HepG2 (cell line): ENCODE measurements around the gene MAP3K4.

Experiments used
- ARNT ChIP-seq: fragments of 450-650 bp; IDR thresholded peaks from 2 replicates; pipeline ENCODE4 v1.6.1; 2017
- CEBPG ChIP-seq: IDR thresholded peaks from 2 replicates; pipeline ENCODE4 v1.6.1; 2016
- CTCF ChIP-seq: sonication (generic); formaldehyde crosslinking; IDR thresholded peaks from 2 replicates; pipeline ENCODE4 v1.5.0; 2020; ENCODE audit warnings: mild to moderate bottlenecking, missing genetic modification reagents, moderate library complexity
- ETV6 ChIP-seq: sonication (generic); formaldehyde crosslinking; conservative IDR thresholded peaks from 2 replicates; pipeline ENCODE4 v1.4.0; 2020; ENCODE audit warnings: missing genetic modification reagents
- FOSL1 ChIP-seq: sonication (generic); formaldehyde crosslinking; IDR thresholded peaks from 2 replicates; pipeline ENCODE4 v1.9.0; 2021; ENCODE audit warnings: missing genetic modification reagents, borderline replicate concordance
- HOXA7 ChIP-seq: sonication (generic); formaldehyde crosslinking; IDR thresholded peaks from 2 replicates; pipeline ENCODE4 v1.8.1; 2022; ENCODE audit warnings: mild to moderate bottlenecking, missing genetic modification reagents, moderate library complexity
- LCORL ChIP-seq, 2 experiments: fragments of 450-650 bp in 1 of 2; sonication (generic) in 1 of 2; formaldehyde crosslinking in 1 of 2; IDR thresholded peaks; 2 replicates each; pipeline versions ENCODE4 v1.5.0 to v1.6.1; 2017 to 2020; ENCODE audit warnings: antibody characterized with exemption in 1 of 2, missing genetic modification reagents in 1 of 2
- RAD21 ChIP-seq: fragments of 450-650 bp; formaldehyde crosslinking; IDR thresholded peaks from 2 replicates; pipeline ENCODE4 v1.5.0; 2020; ENCODE audit warnings: mild to moderate bottlenecking
- RBAK ChIP-seq: sonication (generic); formaldehyde crosslinking; IDR thresholded peaks from 2 replicates; pipeline ENCODE4 v1.5.1; 2020; ENCODE audit warnings: mild to moderate bottlenecking, missing genetic modification reagents
- SP1 ChIP-seq, 2 experiments: fragments of 450-650 bp in 1 of 2; sonication (generic) in 1 of 2; formaldehyde crosslinking in 1 of 2; IDR thresholded peaks; 2 replicates each; pipeline versions ENCODE4 v1.4.0 to v1.6.1; 2016 to 2020; ENCODE audit warnings: missing genetic modification reagents in 1 of 2
- YY1 ChIP-seq: IDR thresholded peaks from 2 replicates; pipeline ENCODE4 v1.6.1; 2011; ENCODE audit warnings: low read length, low read depth, moderate library complexity, mild to moderate bottlenecking; ENCODE audit not compliant: insufficient read depth, insufficient replicate concordance
- ZBTB10 ChIP-seq: sonication (generic); formaldehyde crosslinking; IDR thresholded peaks from 2 replicates; pipeline ENCODE4 v1.4.0; 2020; ENCODE audit warnings: missing genetic modification reagents, borderline replicate concordance
- ZFX ChIP-seq: sonication (generic); formaldehyde crosslinking; IDR thresholded peaks from 2 replicates; pipeline ENCODE4 v1.4.0; 2020; ENCODE audit warnings: mild to moderate bottlenecking, low read depth, missing genetic modification reagents, moderate library complexity
- TF ChIP-seq, protein P1 (sequence below): sonication (generic); formaldehyde crosslinking; IDR thresholded peaks from 2 replicates; pipeline ENCODE4 v1.4.0; 2020; ENCODE audit warnings: missing genetic modification reagents

DNA sequence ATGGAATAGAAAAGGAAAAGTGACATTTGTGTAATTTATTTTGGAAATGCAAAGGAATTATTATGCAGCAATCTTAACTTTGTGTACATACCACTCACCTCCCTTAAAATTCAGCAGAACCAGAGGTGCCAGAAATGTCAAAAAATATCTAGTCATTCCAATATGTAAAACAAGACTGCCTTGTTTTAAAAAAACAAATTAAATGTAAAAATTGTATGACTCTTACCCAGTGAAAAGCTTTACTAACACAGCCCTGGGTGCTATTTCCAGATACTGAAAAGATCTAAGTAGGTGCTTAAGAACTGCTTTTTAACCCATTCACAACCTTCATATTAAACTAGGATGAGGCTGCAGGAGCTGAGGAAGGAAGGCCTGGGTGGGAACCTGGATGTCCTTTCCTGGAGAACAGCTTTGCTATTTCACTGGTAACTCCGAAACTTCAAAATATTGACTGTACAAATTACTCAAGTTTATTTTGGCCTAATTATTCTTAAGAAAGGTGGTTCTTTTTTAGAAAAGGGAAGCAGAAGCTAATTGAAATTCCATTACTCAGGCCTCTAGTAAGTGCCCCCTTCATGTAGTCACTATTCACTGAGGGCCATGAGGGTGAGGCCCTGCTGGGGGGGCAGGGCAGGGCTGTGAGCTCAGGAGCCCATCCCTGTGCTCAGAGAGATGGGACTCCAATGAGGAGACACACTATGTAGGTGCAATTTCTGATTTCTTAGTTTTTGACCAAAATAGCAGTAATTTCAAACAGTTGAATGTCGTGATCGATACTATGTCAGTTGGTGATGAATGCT is 139.6 kb downstream of the MAP3K4 start:
- TF ChIP-seq CEBPG (CRISPR knock-in tag) (no peak), FOSL1 (CRISPR knock-in tag) (no peak), YY1 (no peak), RAD21 (CRISPR knock-in tag) (no peak), CTCF (no peak), HOXA7 (CRISPR knock-in tag) (no peak), SP1 (IDR thresholded peaks at IDR 0.05) (no peak), SP1 (CRISPR knock-in tag; IDR thresholded peaks at IDR 0.05) (no peak), LCORL (IDR thresholded peaks at IDR 0.05) (no peak), LCORL (CRISPR knock-in tag; IDR thresholded peaks at IDR 0.05) (no peak), ARNT (no peak), ZFX (CRISPR knock-in tag) (no peak), RBAK (CRISPR knock-in tag) (no peak), ZBTB10 (CRISPR knock-in tag) (no peak), ETV6 (CRISPR knock-in tag) (no peak)
- TF ChIP-seq, protein P1, sequence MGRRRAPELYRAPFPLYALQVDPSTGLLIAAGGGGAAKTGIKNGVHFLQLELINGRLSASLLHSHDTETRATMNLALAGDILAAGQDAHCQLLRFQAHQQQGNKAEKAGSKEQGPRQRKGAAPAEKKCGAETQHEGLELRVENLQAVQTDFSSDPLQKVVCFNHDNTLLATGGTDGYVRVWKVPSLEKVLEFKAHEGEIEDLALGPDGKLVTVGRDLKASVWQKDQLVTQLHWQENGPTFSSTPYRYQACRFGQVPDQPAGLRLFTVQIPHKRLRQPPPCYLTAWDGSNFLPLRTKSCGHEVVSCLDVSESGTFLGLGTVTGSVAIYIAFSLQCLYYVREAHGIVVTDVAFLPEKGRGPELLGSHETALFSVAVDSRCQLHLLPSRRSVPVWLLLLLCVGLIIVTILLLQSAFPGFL (CRISPR knock-in tag): no peak
